SK-N-SH (cell line): Measurements from ENCODE around the gene CEP57.

Source experiments
- ELF1 ChIP-seq: IDR thresholded peaks from 2 replicates; pipeline ENCODE4 v1.4.0; 2012
- EZH2phosphoT487 ChIP-seq: fragments of 200-600 bp; sonication (generic); IDR thresholded peaks from 2 replicates; pipeline ENCODE4 v1.6.1; 2017; ENCODE audit warnings: low read depth, mixed run types, mild to moderate bottlenecking, antibody characterized with exemption, moderate library complexity, borderline replicate concordance
- NFIC ChIP-seq: IDR thresholded peaks from 2 replicates; pipeline ENCODE4 v1.4.0; 2012; ENCODE audit warnings: borderline replicate concordance
- RXRA ChIP-seq: IDR thresholded peaks from 2 replicates; pipeline ENCODE4 v1.4.0; 2012; ENCODE audit warnings: low read depth, mild to moderate bottlenecking, borderline replicate concordance
- SMC3 ChIP-seq: IDR thresholded peaks from 2 replicates; pipeline ENCODE4 v1.6.1; 2012; ENCODE audit warnings: low read depth, low read length, improper control_type of control experiment
- TF ChIP-seq, protein P1 (sequence below): fragments of 200-600 bp; sonication (generic); IDR thresholded peaks from 2 replicates; pipeline ENCODE4 v1.6.1; 2017; ENCODE audit warnings: antibody characterized with exemption, mild to moderate bottlenecking, moderate library complexity

DNA sequence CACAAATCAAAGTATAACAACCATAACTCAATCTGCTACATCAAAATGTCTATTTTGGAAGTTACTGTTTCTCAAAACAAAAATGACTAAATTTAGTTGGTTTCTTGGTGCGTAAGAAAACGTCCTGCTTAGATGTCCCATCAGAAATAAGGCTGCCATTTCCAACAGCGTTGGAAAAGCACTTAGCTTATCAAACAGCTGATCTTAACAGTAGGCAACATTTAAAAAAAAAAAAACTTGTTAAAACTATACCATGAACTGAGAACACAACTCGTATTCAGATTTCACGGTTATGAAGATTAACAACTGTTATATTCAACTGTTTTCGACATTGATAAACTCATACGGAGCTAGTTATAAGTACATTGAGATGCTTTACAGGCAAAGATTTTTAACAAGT is 2.4 kb downstream of the CEP57 start:
- no peak for TF ChIP-seq SMC3
- TF ChIP-seq EZH2phosphoT487: no peak
- TF ChIP-seq ELF1: no peak
- no peak for TF ChIP-seq RXRA
- TF ChIP-seq, protein P1, sequence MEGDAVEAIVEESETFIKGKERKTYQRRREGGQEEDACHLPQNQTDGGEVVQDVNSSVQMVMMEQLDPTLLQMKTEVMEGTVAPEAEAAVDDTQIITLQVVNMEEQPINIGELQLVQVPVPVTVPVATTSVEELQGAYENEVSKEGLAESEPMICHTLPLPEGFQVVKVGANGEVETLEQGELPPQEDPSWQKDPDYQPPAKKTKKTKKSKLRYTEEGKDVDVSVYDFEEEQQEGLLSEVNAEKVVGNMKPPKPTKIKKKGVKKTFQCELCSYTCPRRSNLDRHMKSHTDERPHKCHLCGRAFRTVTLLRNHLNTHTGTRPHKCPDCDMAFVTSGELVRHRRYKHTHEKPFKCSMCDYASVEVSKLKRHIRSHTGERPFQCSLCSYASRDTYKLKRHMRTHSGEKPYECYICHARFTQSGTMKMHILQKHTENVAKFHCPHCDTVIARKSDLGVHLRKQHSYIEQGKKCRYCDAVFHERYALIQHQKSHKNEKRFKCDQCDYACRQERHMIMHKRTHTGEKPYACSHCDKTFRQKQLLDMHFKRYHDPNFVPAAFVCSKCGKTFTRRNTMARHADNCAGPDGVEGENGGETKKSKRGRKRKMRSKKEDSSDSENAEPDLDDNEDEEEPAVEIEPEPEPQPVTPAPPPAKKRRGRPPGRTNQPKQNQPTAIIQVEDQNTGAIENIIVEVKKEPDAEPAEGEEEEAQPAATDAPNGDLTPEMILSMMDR: no peak
- no peak for TF ChIP-seq NFIC
